ENCODE measurements around the gene SORCS3.

Gene SORCS3

DNA sequence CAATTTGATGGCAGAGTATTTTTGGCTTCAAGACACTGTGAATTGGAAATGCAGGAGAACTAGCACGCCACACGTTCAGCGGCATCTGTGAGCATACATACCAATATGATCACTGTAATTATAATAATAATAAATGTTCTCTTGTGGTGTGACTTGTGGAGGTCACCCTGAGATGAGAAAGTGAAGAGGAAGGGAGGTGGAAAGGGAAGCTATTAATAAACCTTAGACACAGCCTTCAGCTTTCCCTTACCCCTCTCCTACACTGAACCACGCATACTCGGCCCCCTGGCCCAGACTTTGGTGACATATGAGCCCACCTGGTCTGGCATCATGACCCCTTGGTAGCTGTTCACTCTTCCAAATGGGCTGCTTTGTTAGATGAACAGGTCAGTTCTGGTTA is 139.1 kb downstream of the SORCS3 start:
- no peak for DNase-seq

DNA sequence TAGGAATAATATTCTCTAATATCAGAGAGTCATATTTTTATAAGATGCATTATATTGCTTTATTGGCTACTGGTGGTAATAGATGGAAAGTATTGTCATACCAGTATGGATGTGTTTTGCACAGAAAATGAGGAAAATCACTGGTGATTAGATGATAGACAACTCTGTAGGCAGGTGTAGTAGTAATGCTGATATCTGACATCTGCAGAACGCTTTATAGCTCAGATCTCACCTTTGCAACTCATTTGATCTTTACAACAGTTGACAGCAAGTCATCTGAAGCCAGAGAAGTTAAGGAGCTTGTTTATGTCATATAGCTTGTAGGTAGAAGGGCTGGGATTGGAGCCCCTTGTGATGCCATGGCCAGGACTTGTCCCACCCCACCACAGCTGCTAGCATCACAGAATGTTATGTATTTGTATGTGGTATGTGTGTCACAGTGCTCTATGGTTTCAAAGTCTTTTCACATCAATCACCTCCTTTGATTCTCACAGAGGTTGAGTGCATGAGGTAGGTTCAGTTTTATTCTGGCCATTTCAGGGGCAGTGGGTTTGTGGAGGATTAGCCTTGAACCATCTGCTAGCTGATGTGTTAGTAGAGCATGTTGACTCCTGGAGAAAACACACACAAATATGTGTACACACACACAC is 140.0 kb downstream of the SORCS3 start:
- no peak for DNase-seq

DNA sequence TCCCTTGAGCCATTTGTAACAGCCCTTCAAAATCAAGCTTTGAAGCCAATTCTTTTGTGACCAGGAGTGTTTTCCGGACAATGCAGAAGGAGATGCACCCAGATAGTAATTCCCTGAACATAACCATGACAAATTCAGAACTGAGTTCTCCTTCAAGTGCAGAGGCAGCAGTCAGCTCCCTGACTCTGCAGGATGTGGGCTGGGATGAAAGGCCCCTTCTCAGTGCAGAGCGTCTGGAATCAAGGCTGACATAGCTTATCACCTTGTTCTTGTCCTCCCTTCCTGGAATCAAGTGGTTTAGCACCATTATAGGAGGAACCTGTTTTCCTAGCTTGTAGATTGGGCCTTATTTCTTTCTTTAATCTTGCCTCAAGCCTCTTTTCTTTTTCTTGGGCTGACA is 143.4 kb downstream of the SORCS3 start:
- DNase-seq, result no peak

DNA sequence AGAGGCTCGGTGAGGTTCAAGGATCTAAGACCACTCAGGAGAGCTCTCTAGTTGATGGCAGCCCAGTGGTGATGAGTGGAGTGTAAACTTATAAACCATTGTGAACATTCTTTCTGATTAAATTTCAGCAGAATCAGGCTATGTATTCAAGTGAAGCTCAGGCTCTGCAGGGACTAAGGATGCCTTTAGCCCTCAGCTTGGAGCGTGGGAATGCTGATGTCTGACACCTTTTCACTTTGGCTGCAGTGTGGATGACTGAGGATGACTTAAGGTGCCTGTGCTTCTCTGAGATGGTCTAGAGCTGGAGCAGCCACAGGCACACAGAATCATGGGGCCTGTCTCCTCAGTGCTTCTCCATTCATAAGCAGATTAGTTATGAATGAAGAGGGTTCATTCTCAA is 150.4 kb downstream of the SORCS3 start:
- DNase-seq, result no peak

DNA sequence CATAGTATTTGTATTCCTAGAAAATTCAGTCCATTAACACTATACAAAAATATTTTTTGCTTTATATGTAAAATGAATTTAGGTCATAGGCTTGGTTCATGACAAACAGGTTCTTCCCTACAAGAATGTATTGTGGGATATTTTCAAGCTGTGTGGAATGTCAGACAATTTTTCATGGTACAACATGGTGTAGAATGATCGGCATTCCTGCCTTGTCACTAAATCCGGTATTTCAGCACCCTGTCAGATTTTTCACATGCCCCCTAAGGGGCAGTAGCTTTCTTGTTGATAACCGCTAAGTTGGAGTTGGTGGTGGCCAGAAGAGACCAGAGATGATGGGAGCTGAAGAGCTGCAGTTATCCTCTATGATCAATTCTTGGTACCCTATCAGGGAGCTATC is 154.3 kb downstream of the SORCS3 start:
- no peak for DNase-seq

DNA sequence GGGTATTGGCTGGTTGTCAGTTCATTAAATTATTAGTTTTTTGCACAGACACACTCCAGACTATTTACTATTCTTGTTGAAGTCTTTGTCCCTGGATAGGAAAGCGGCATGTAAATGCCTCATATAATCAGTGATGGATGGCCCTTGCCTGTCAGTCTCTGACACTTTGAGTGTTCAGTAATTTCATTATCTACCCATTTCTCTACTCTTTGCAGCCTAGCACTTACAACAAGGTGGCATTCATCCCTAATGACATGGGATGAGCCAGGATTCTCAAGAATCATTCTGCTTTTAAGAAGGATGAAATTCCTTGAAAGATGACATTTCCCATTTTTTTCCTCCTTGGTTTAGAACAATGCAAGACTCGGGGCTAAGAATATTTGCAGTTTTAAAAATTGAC is 155.7 kb downstream of the SORCS3 start:
- DNase-seq, result no peak

DNA sequence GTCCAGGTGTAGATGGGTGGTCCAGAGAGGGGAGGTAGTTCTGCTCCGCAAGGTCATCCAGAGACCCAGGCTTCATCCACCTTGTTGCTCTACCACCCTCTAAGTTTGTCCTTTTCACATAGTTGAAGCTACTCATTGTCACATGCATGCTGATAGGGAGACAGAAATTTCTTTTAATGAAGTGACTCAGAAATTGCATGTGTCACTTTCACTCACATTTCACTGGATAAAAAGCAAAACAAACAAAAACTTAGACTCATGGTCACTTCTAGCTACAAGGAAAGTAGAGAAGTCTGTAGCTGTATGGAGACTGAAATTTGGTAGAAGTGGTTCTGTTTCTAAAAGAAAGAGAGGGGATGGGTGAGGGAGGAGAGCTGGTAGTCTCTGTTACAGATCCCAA is 161.9 kb downstream of the SORCS3 start:
- no peak for DNase-seq

DNA sequence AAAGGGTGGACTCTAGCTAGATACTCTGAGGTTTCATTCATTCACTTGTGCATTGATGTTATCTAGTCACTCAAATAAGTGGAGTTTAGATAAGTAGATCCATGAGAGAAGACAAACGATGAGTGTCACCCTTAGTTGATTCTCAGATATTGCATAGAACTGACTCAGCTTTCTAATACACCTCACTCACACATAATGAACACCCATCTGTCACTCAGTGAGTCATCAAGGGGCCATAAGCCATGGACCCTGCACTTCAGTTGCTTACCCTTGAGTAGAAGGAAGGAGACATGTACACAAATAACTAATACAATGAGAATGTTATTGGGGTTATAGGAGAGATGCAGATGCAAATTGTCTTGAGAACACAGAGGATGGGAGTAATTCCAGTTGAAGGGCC is 163.8 kb downstream of the SORCS3 start:
- DNase-seq, result no peak

DNA sequence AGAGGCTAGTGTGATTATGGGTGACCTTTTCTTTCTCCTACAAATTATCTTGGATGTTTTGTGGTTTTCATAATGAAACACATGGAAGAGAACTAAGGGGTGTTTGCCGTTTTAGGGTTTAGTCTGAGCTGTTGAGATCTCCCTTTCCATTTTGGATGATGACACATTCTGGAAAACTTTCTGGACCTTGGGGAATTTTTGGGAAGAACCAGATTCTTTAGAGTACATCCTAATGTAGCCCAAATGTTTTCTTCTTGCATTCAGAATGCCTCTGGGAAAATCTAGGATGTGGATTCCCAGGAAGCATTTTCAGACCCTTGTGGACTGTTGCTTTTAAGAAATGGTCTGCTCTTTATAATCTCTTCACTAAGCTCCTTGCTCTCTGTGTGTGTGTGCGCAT is 165.7 kb downstream of the SORCS3 start:
- no peak for DNase-seq

GRCh38 chr10:104807581-104808310 is 166.7 kb downstream of the SORCS3 start:
- no peak for DNase-seq

GRCh38 chr10:104809288-104810090 is 168.4 kb downstream of the SORCS3 start:
- no peak for DNase-seq

DNA sequence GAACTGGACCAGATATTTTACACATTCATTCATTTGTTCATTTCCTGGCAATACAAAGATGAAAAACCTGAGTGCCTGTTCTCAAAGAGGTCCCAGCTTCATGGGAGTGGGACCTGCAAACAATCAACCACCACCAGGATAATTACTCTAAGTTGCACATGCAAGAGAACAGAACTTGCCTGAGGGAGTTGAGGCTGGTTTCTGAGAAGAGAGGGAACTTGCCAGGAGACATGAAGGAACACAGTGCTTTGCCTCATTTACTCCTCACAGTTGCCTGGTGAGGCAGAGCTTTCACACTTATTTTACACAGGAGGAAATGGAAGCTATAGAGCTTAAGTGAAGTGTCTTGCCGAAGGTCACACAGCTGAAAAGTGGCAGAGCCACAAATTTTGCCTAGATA is 170.1 kb downstream of the SORCS3 start:
- no peak for DNase-seq

- no peak for DNase-seq
These were observed 175.4 kb downstream of the SORCS3 start for GRCh38 chr10:104816501-104816900.

GRCh38 chr10:104819731-104820130 is 178.6 kb downstream of the SORCS3 start:
- no peak for DNase-seq

DNA sequence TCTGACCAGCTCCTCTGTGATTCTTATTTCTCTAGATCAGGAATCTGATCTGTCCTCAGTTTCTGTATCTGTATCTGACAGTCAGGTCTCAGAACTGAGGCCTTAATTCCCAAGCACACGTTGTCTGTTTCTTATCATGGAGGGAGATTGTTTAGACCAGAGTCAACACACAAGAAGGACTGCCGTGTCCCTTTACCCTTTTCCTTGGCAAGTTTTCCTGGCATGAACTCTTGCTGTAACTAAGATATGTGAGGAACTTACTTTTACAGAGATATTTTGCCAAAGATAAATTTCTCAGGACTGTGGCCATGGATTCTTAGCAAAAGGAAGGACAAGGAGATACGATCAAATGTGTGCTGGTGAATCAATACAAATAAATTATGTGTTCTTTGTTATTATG is 181.0 kb downstream of the SORCS3 start:
- DNase-seq, result no peak

DNA sequence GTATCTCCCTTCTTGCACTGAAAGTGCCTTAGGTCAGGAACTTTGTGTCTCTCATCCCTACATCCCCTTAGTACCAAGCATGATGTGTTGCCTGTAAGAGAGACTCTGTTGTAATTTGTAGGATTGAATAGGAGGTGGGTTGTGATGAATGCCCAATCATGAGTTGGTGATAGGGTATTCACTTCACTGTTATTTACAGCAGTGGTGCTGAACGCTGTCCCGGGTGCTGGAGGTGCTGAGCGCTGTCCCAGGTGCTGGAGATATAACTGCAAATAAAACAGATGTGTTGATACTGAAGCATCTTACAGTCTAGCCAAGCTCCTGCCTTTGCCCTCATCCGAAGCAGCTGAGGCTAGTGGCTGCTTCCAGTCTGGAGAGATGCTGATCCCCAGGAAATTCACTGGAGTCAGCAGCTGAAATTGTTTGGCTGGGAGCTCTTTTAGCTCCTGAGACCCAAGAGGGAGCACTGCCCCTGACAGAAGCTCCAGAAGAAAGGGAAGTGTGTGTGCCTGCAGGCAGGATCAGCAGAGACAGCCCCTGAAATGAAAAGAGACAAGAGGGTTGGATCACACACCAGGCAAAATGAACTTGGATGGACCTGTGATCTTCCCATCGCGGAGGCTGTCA is 183.4 kb downstream of the SORCS3 start:
- peak; percentile 81 for DNase-seq

- no peak for DNase-seq
These were observed 190.2 kb downstream of the SORCS3 start for GRCh38 chr10:104831272-104831671.

DNA sequence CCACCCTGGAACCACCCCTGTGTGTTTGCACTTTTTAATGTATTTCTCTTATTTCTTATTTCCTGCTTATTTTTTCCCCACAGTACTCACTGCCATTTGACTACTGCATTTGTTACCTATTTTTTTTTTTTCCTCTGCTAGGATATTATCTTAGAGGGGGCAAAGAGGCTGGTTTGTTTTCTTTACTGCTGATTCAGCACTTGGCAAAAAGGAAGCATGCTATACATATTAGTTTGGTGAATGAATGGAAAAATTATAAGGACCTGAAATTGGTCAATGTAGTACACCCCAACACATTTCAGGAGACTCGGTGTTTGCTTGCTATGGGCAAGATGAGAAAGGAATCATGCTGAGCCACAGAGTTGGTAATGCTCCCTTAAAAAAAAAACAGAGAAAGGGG is 193.5 kb downstream of the SORCS3 start:
- no peak for DNase-seq

GRCh38 chr10:104835422-104835821 is 194.3 kb downstream of the SORCS3 start:
- no peak for DNase-seq

GRCh38 chr10:104842704-104843103 is 201.6 kb downstream of the SORCS3 start:
- no peak for DNase-seq

DNA sequence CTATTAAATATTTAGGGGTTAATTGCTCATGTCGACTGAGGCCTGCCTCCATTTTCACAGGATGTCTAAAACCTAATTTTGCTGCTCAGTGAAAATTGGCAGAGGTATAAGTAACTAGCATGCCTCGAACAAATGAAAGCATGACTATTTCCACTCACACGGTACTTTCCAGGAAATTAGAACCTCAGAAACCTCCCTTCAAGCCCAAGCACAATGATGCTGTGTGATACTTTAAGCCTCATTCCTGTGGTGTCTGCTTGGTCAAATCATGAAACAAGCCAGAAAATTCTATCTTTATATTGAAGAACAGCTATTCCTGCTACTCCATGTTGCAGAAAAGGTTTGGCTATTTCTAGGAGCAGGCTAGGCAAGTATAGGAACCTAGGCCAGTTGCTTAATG is 203.0 kb downstream of the SORCS3 start:
- no peak for DNase-seq

GRCh38 chr10:104850023-104850422 is 208.9 kb downstream of the SORCS3 start:
- no peak for DNase-seq

- peak; percentile 58 for DNase-seq
These were observed 227.0 kb downstream of the SORCS3 start for GRCh38 chr10:104867966-104868598.
